ENCODE measurements around the gene DENND6B. TPM values are rescaled to one million over a fixed set of nuclear protein-coding genes. Genes with fewer than 3 reads are reported as not detected.

Gene DENND6B
- total and polyA plus RNA-seq, 2 donors (not counting 1 experiment from before 2014, with no cell fraction given) = 2.8 to 10.3 TPM

- 15% methylated on average over 24 of the region's 26 CpGs for WGBS (ENCODE audit: insufficient coverage)
- peaks cover 12% of the 10 kb centered on the region for H4K20me1 ChIP-seq (ENCODE audit: control insufficient read depth, insufficient read depth, low read length, poor library complexity, severe bottlenecking)
- DNase-seq = peak; percentile 91
- CTCF ChIA-PET = interaction anchor here (0.6 to 2.7 kb wide), 33 partner anchors 11 to 406 kb away, joined by 3 to 73 read pairs (median 5); partner anchors contain the start of genes DENND6B, HDAC10, LMF2 and NCAPH2
- intact Hi-C loops (cut with micrococcal nuclease) = loop anchor here (1.0 to 5.0 kb wide), 9 partner anchors 15 to 279 kb away; partner anchors contain the start of genes CHKB, DENND6B, LMF2 and MAPK11
- peaks cover 30% of the 10 kb centered on the region for H3K79me2 ChIP-seq (ENCODE audit: control insufficient read depth, insufficient read depth, low read length)
- no peaks in the 10 kb centered on the region for H3K27me3 Mint-ChIP-seq
- H3K27ac ChIP-seq (ENCODE audit: low read length in 2 of 2) = peak overlapping the region; percentile 51 to 81
- peak overlapping the region; percentile 95 for H3K4me2 ChIP-seq (replicated peaks; ENCODE audit: low read depth, low read length, poor library complexity, severe bottlenecking)
- peak overlapping the region; percentile 90 for H3K4me3 Mint-ChIP-seq
- peak overlapping the region; percentile 33 to 78 (median 74) for H3K4me3 ChIP-seq (ENCODE audit: control extremely low read depth in 1 of 5, extremely low read depth in 1 of 5, insufficient read depth in 1 of 5, low read depth in 2 of 5, low read length in 4 of 5)
- H3K9ac ChIP-seq (ENCODE audit: low read length) = peak overlapping the region; percentile 90
- no peaks in the 10 kb centered on the region for H3K9me3 ChIP-seq (ENCODE audit: control extremely low read depth in 1 of 3, control insufficient read depth in 2 of 3, insufficient read depth in 1 of 3, low read length in 2 of 3)
- H3K4me1 ChIP-seq (ENCODE audit: control insufficient read depth in 2 of 2, insufficient read depth in 2 of 2, low read length in 2 of 2) = peaks cover 16 to 21% of the 10 kb centered on the region in 2 donors
- H3K27me3 ChIP-seq (replicated peaks in 1 of 4; ENCODE audit: control extremely low read depth in 1 of 4, control insufficient read depth in 3 of 4, insufficient read depth in 4 of 4, low read length in 3 of 4) = no peaks in the 10 kb centered on the region
- POLR2A ChIA-PET = interaction anchor here (0.6 to 1.3 kb wide), 3 partner anchors 14 to 201 kb away, joined by 3 to 4 read pairs (median 4); no protein-coding TSS in a partner anchor
- H3K9me3 Mint-ChIP-seq (ENCODE audit: insufficient read depth) = no peaks in the 10 kb centered on the region
- H3K36me3 ChIP-seq (replicated peaks in 1 of 2; ENCODE audit: control extremely low read depth in 1 of 2, control insufficient read depth in 1 of 2, extremely low read depth in 1 of 2, insufficient read depth in 2 of 2, low read length in 1 of 2) = peaks cover 1 to 2% of the 10 kb centered on the region in 2 experiments
- TF ChIP-seq, protein P1, sequence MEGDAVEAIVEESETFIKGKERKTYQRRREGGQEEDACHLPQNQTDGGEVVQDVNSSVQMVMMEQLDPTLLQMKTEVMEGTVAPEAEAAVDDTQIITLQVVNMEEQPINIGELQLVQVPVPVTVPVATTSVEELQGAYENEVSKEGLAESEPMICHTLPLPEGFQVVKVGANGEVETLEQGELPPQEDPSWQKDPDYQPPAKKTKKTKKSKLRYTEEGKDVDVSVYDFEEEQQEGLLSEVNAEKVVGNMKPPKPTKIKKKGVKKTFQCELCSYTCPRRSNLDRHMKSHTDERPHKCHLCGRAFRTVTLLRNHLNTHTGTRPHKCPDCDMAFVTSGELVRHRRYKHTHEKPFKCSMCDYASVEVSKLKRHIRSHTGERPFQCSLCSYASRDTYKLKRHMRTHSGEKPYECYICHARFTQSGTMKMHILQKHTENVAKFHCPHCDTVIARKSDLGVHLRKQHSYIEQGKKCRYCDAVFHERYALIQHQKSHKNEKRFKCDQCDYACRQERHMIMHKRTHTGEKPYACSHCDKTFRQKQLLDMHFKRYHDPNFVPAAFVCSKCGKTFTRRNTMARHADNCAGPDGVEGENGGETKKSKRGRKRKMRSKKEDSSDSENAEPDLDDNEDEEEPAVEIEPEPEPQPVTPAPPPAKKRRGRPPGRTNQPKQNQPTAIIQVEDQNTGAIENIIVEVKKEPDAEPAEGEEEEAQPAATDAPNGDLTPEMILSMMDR (IDR thresholded peaks at IDR 0.05) = peak; percentile 94
- no peak for TF ChIP-seq EZH2 (IDR thresholded peaks at IDR 0.05; ENCODE audit: borderline replicate concordance, insufficient read depth, low read depth, low read length, poor library complexity, severe bottlenecking)
- ATAC-seq (ENCODE audit: low read depth) = peak; percentile 52
- H3K27ac Mint-ChIP-seq = peak overlapping the region; percentile 82
- peaks cover 10% of the 10 kb centered on the region for H3K4me1 Mint-ChIP-seq
- peak overlapping the region; percentile 89 for H2AFZ ChIP-seq (ENCODE audit: insufficient read depth, low read depth, low read length, poor library complexity, severe bottlenecking)
These were observed 15.3 kb upstream of the DENND6B start for GRCh38 chr22:50341977-50342650.
